Endothelial cell of umbilical vein (primary cell): ENCODE data around the gene SYN1. TPM values are rescaled to one million over a fixed set of nuclear protein-coding genes. Genes with fewer than 3 reads are reported as not detected.

Experiments
- BruUV-seq: library from RNA; stranded (reverse); fragments of 400-500 nt; replicated peaks from 2 replicates; lab custom pipeline; 2021; lab: Mats Ljungman, UMichigan
- CTCF ChIA-PET: fragments of 300-600, 350-600 bp; sonication (Branson Sonifier 250); formaldehyde crosslinking; loops from one replicate; lab custom pipeline; 2021; ENCODE audit warnings: antibody characterized with exemption, inconsistent platforms; lab: Charles Lee
- POLR2A ChIA-PET: fragments of 300-600, 350-600 bp; sonication (Branson Sonifier 250); formaldehyde crosslinking; loops from one replicate; lab custom pipeline; 2021; ENCODE audit warnings: antibody characterized with exemption, inconsistent platforms; lab: Charles Lee
- DNase-seq: peaks from one replicate; pipeline ENCODE4 v3.0.0-alpha.2; 2011; ENCODE audit warnings: low read depth, low spot score
- FAIRE-seq: peaks from 2 replicates; lab custom pipeline; 2011; peaks lifted over from hg19 to GRCh38; lab: Jason Lieb, UNC
- H2AFZ ChIP-seq: 2 replicates; pipeline ENCODE4 v1.6.0; 2012; ENCODE audit warnings: low read depth, low read length, control low read depth, inconsistent platforms
- H3K27ac ChIP-seq: 2 replicates; pipeline ENCODE4 v1.5.1; 2011; ENCODE audit warnings: low read depth, mild to moderate bottlenecking, control low read depth, low read length, moderate library complexity; ENCODE audit not compliant: insufficient read depth
- H3K27me3 ChIP-seq, 2 experiments: 2 replicates each; pipeline versions ENCODE4 v1.6.0 to v1.6.1; 2011; ENCODE audit warnings: low read length in 2 of 2, mixed read lengths in 1 of 2; ENCODE audit not compliant: control insufficient read depth in 2 of 2, insufficient read depth in 2 of 2
- H3K36me3 ChIP-seq, 2 experiments: 2 replicates in 1 of 2; 3 replicates in 1 of 2; pipeline ENCODE4 v1.5.1; 2011; ENCODE audit warnings: low read length in 2 of 2, mild to moderate bottlenecking in 1 of 2, moderate library complexity in 1 of 2; ENCODE audit not compliant: control insufficient read depth in 2 of 2, insufficient read depth in 2 of 2; ENCODE audit errors: extremely low read depth in 1 of 2
- H3K4me1 ChIP-seq: 3 replicates; pipeline ENCODE4 v1.5.1; 2011; ENCODE audit warnings: mild to moderate bottlenecking, low read length; ENCODE audit not compliant: control insufficient read depth, insufficient read depth; ENCODE audit errors: extremely low read depth
- H3K4me2 ChIP-seq: 2 replicates; pipeline ENCODE4 v1.6.1; 2011; ENCODE audit warnings: low read length, control low read depth, mixed read lengths; ENCODE audit not compliant: insufficient read depth
- H3K4me3 ChIP-seq, 3 experiments: fragments of 200-600 bp in 1 of 3; sonication (generic), shearing (Covaris generic) in 1 of 3; replicated peaks in 1 of 3; 2 replicates each; pipeline ENCODE4 v1.5.1; 2011 to 2016; ENCODE audit warnings: control low read depth in 3 of 3, low read length in 3 of 3, mild to moderate bottlenecking in 2 of 3, inconsistent platforms in 1 of 3, low read depth in 1 of 3, moderate library complexity in 1 of 3; ENCODE audit not compliant: insufficient read depth in 1 of 3
- H3K79me2 ChIP-seq: 2 replicates; pipeline ENCODE4 v1.6.0; 2012; ENCODE audit warnings: low read length, inconsistent platforms; ENCODE audit not compliant: control insufficient read depth, insufficient read depth
- H3K9ac ChIP-seq: replicated peaks from 2 replicates; pipeline ENCODE3; 2011; ENCODE audit warnings: low read length, control low read depth; ENCODE audit not compliant: insufficient read depth; ENCODE audit errors: extremely low read depth
- H3K9me1 ChIP-seq: replicated peaks from 3 replicates; pipeline ENCODE4 v1.6.0; 2011; ENCODE audit warnings: mild to moderate bottlenecking, low read length; ENCODE audit not compliant: control insufficient read depth, insufficient read depth; ENCODE audit errors: extremely low read depth
- H3K9me3 ChIP-seq: replicated peaks from 2 replicates; pipeline ENCODE4 v1.5.1; 2012; ENCODE audit warnings: low read length, inconsistent platforms; ENCODE audit not compliant: control insufficient read depth, insufficient read depth
- H4K20me1 ChIP-seq: replicated peaks from 2 replicates; pipeline ENCODE3; 2011; ENCODE audit warnings: mild to moderate bottlenecking, low read length; ENCODE audit not compliant: control insufficient read depth, insufficient read depth; ENCODE audit errors: extremely low read depth
- EZH2 ChIP-seq: IDR thresholded peaks from 2 replicates; pipeline ENCODE4 v1.6.1; 2012; ENCODE audit warnings: borderline replicate concordance, low read depth, mild to moderate bottlenecking, moderate library complexity, low read length, inconsistent platforms; ENCODE audit not compliant: severe bottlenecking
- FOS ChIP-seq: IDR thresholded peaks from 2 replicates; pipeline ENCODE4 v1.6.1; 2011; ENCODE audit warnings: mild to moderate bottlenecking, low read length, moderate library complexity, borderline replicate concordance; ENCODE audit not compliant: insufficient read depth
- GATA2 ChIP-seq: IDR thresholded peaks from 2 replicates; pipeline ENCODE4 v1.7.0; 2011; ENCODE audit warnings: low read depth, mild to moderate bottlenecking, moderate library complexity, mixed read lengths, low read length; ENCODE audit not compliant: insufficient read length, insufficient read depth
- JUN ChIP-seq: IDR thresholded peaks from 2 replicates; pipeline ENCODE4 v1.6.1; 2011; ENCODE audit warnings: borderline replicate concordance, low read depth; ENCODE audit not compliant: insufficient read length, insufficient read depth
- MYC ChIP-seq: IDR thresholded peaks from one replicate; pipeline ENCODE4 v1.6.1; 2011; ENCODE audit warnings: mild to moderate bottlenecking, low read depth, low read length
- POLR2A ChIP-seq: IDR thresholded peaks from 2 replicates; pipeline ENCODE4 v1.6.1; 2012; ENCODE audit warnings: low read depth, mild to moderate bottlenecking, control low read depth, low read length
- POLR2AphosphoS5 ChIP-seq: IDR thresholded peaks from 2 replicates; pipeline ENCODE4 v1.6.1; 2012; ENCODE audit warnings: low read depth, mild to moderate bottlenecking, control low read depth, low read length, moderate library complexity; ENCODE audit not compliant: insufficient read depth
- dilution Hi-C: fragments of 300-500 bp; cut with MboI; formaldehyde crosslinking; loops from one replicate; pipeline ENCODE4 v1.15.0; 2019; ENCODE audit warnings: low sequenced_read_pairs; ENCODE audit not compliant: extremely low pct_ligation_motif_present
- intact Hi-C: fragments of 100-400 bp; cut with micrococcal nuclease; formaldehyde crosslinking; loops from one replicate; pipeline ENCODE4 v1.10.0; 2022
- polyA plus RNA-seq, 4 experiments: library from polyadenylated mRNA; depleted of rRNA in 3 of 4; stranded (reverse) in 3 of 4; unstranded in 1 of 4; fragments of >200 nt; gene quantifications; 2 replicates each; pipeline versions ENCODE4 v1.2.1 to v1.2.3, GENCODE V29; 2011 to 2012; ENCODE audit warnings: missing spikeins in 1 of 4
- total RNA-seq: library from RNA; stranded (reverse); gene quantifications from 2 replicates; pipeline ENCODE4 v1.2.3, GENCODE V29; 2021
- TF ChIP-seq, protein P1 (sequence below), 2 donors: IDR thresholded peaks; 1 replicate in 1 of 2; 2 replicates in 1 of 2; pipeline ENCODE4 v1.5.1; 2011; ENCODE audit warnings: low read length in 2 of 2, mild to moderate bottlenecking in 2 of 2, moderate library complexity in 2 of 2, control low read depth in 1 of 2, inconsistent platforms in 1 of 2, low read depth in 1 of 2; ENCODE audit not compliant: insufficient read depth in 1 of 2; ENCODE audit errors: extremely low read depth in 1 of 2
- TF ChIP-seq, protein P2 (sequence below): IDR thresholded peaks from 2 replicates; pipeline ENCODE4 v1.6.1; 2011; ENCODE audit not compliant: insufficient read depth, insufficient read length

SYN1 gene
- total and polyA plus RNA-seq, 2 donors (not counting 3 experiments of a cell fraction or from before 2014, with no cell fraction given), result not detected

DNA sequence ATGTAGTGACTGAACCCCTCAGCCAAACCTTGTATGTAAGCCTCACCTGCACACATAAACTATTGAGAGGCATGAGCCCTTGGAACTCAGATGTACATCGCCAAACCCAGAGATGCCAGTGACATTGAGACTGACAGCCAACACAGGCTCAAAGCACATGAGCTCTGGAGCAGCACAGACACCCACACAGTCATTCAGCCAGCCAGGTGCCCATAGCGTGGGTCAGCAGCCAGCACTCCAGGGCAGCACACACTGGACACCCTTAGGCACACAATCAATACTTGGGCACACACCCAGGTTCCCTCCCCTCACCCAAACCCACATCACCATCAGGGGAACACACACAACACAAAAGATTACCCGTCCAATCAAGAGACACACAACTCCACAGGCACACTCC lies 41.8 kb downstream of the SYN1 start:
- Histone ChIP-seq H3K4me2 (no peak overlapping the region), H2AFZ (no peak overlapping the region), H3K36me3 (no peaks in the 10 kb centered on the region), H3K9me3 (no peaks in the 10 kb centered on the region), H3K4me3 (no peak overlapping the region), H3K9ac (no peak overlapping the region), H3K27ac (no peak overlapping the region), H3K4me1 (peaks cover 9% of the 10 kb centered on the region), H3K79me2 (no peaks in the 10 kb centered on the region), H3K9me1 (no peaks in the 10 kb centered on the region), H3K27me3 (no peaks in the 10 kb centered on the region), H4K20me1 (no peaks in the 10 kb centered on the region)
- ChIA-PET POLR2A (no interaction called here), CTCF (no interaction called here)
- FAIRE-seq (no peak), DNase-seq (no peak)
- no TSS peak for BruUV-seq
- intact Hi-C loops, result no loop called here
- dilution Hi-C loops, result no loop called here
- TF ChIP-seq GATA2 (no peak), MYC (no peak), EZH2 (no peak), POLR2AphosphoS5 (no peak), POLR2A (no peak), JUN (no peak), FOS (no peak)
- TF ChIP-seq, protein P1, sequence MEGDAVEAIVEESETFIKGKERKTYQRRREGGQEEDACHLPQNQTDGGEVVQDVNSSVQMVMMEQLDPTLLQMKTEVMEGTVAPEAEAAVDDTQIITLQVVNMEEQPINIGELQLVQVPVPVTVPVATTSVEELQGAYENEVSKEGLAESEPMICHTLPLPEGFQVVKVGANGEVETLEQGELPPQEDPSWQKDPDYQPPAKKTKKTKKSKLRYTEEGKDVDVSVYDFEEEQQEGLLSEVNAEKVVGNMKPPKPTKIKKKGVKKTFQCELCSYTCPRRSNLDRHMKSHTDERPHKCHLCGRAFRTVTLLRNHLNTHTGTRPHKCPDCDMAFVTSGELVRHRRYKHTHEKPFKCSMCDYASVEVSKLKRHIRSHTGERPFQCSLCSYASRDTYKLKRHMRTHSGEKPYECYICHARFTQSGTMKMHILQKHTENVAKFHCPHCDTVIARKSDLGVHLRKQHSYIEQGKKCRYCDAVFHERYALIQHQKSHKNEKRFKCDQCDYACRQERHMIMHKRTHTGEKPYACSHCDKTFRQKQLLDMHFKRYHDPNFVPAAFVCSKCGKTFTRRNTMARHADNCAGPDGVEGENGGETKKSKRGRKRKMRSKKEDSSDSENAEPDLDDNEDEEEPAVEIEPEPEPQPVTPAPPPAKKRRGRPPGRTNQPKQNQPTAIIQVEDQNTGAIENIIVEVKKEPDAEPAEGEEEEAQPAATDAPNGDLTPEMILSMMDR (IDR thresholded peaks at IDR 0.05; ENCODE audit: extremely low read depth in 1 of 2, insufficient read depth in 1 of 2, low read depth in 1 of 2, low read length in 2 of 2), result no peak
- TF ChIP-seq, protein P2, sequence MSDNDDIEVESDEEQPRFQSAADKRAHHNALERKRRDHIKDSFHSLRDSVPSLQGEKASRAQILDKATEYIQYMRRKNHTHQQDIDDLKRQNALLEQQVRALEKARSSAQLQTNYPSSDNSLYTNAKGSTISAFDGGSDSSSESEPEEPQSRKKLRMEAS, result no peak
